GM23338 (cell line): ENCODE measurements around the gene LCE5A. TPM values are rescaled to one million over a fixed set of nuclear protein-coding genes. Genes with fewer than 3 reads are reported as not detected.

Source experiments
- ATAC-seq: fragments of 200-7000 bp; cut with Tn5 transposase; 3 replicates; pipeline ENCODE4 v1.9.1; 2020
- DNase-seq: peaks from one replicate; pipeline ENCODE4 v3.0.0-alpha.2; 2015; ENCODE audit warnings: low spot score
- H2AFZ ChIP-seq: fragments of 200-600 bp; sonication (generic); 2 replicates; pipeline ENCODE4 v1.8.0; 2016; ENCODE audit warnings: antibody characterized with exemption, mild to moderate bottlenecking, moderate library complexity
- H3F3A ChIP-seq: fragments of 200-600 bp; sonication (generic); replicated peaks from 2 replicates; pipeline ENCODE4 v1.8.0; 2017; ENCODE audit warnings: antibody characterized with exemption, mixed run types, low read depth
- H3K27ac ChIP-seq: fragments of 200-600 bp; sonication (generic); 2 replicates; pipeline ENCODE4 v1.6.1; 2016; ENCODE audit warnings: low read depth
- H3K27me3 ChIP-seq: fragments of 200-600 bp; sonication (generic); 2 replicates; pipeline ENCODE4 v1.8.0; 2016; ENCODE audit warnings: mild to moderate bottlenecking, mixed run types, moderate library complexity; ENCODE audit not compliant: insufficient read depth
- H3K36me3 ChIP-seq: fragments of 200-600 bp; sonication (generic); 2 replicates; pipeline ENCODE4 v1.8.0; 2016; ENCODE audit warnings: mild to moderate bottlenecking; ENCODE audit not compliant: insufficient read depth
- H3K4me1 ChIP-seq: fragments of 200-600 bp; sonication (generic); 2 replicates; pipeline ENCODE4 v1.8.0; 2016; ENCODE audit warnings: mild to moderate bottlenecking, moderate library complexity; ENCODE audit not compliant: insufficient read depth
- H3K4me2 ChIP-seq: fragments of 200-600 bp; sonication (generic); 2 replicates; pipeline ENCODE4 v1.7.1; 2017; ENCODE audit warnings: mixed run types
- H3K4me3 ChIP-seq: fragments of 200-600 bp; sonication (generic); 2 replicates; pipeline ENCODE4 v1.6.1; 2016; ENCODE audit warnings: mixed run types
- H3K79me2 ChIP-seq: fragments of 200-600 bp; sonication (generic); replicated peaks from 2 replicates; pipeline ENCODE4 v1.8.0; 2017; ENCODE audit warnings: mild to moderate bottlenecking; ENCODE audit not compliant: insufficient read depth
- H3K9me2 ChIP-seq: fragments of 200-600 bp; sonication (generic); 2 replicates; pipeline ENCODE4 v1.8.0; 2017; ENCODE audit not compliant: insufficient read depth
- H4K20me1 ChIP-seq: fragments of 200-600 bp; sonication (generic); replicated peaks from 2 replicates; pipeline ENCODE4 v1.8.0; 2017; ENCODE audit warnings: mild to moderate bottlenecking; ENCODE audit not compliant: insufficient read depth
- H3K27ac Mint-ChIP-seq: 2 replicates; pipeline ENCODE4 v1.8.0; 2020; ENCODE audit warnings: inconsistent platforms, mild to moderate bottlenecking, moderate library complexity, mixed read lengths
- H3K27me3 Mint-ChIP-seq: 3 replicates; pipeline ENCODE4 v1.8.0; 2022; ENCODE audit warnings: low read depth, mild to moderate bottlenecking, moderate library complexity, mixed read lengths, inconsistent platforms; ENCODE audit not compliant: insufficient read depth, poor library complexity
- H3K36me3 Mint-ChIP-seq: 3 replicates; pipeline ENCODE4 v1.8.0; 2021; ENCODE audit warnings: low read depth, mild to moderate bottlenecking, inconsistent platforms, moderate library complexity, mixed read lengths
- H3K4me1 Mint-ChIP-seq: 3 replicates; pipeline ENCODE4 v1.8.0; 2020; ENCODE audit warnings: mild to moderate bottlenecking, inconsistent platforms, mixed read lengths
- H3K4me3 Mint-ChIP-seq: 3 replicates; pipeline ENCODE4 v1.8.0; 2021; ENCODE audit warnings: moderate library complexity, mild to moderate bottlenecking, inconsistent platforms, mixed read lengths
- H3K9me3 Mint-ChIP-seq: 3 replicates; pipeline ENCODE4 v1.8.0; 2020; ENCODE audit warnings: moderate library complexity, mild to moderate bottlenecking, inconsistent platforms, mixed read lengths
- CREB1 ChIP-seq: fragments of 250-450 bp; sonication (Bioruptor Pico); IDR thresholded peaks from 2 replicates; pipeline ENCODE4 v1.5.0; 2020; ENCODE audit warnings: low read depth, mild to moderate bottlenecking, moderate library complexity
- CTCF ChIP-seq, 2 experiments: fragments of 200-600 bp in 1 of 2; sonication (generic) in 1 of 2; conservative IDR thresholded peaks; 2 replicates each; pipeline versions ENCODE4 v1.5.1 to v1.6.1; 2016 to 2017; ENCODE audit warnings: antibody characterized with exemption in 2 of 2, low read depth in 2 of 2, mild to moderate bottlenecking in 2 of 2, moderate library complexity in 1 of 2
- ETS1 ChIP-seq: IDR thresholded peaks from 2 replicates; pipeline ENCODE4 v1.6.1; 2016; ENCODE audit warnings: antibody characterized with exemption
- EZH2 ChIP-seq: fragments of 200-600 bp; sonication (generic); IDR thresholded peaks from one replicate; pipeline ENCODE4 v1.8.0; 2017; ENCODE audit warnings: antibody characterized with exemption, mild to moderate bottlenecking, low read depth; ENCODE audit not compliant: unreplicated experiment
- EZH2phosphoT487 ChIP-seq: fragments of 200-600 bp; sonication (generic); IDR thresholded peaks from one replicate; pipeline ENCODE4 v1.8.1; 2018; ENCODE audit warnings: antibody characterized with exemption; ENCODE audit not compliant: unreplicated experiment
- JUNB ChIP-seq: IDR thresholded peaks from one replicate; pipeline ENCODE4 v1.6.1; 2016; ENCODE audit warnings: antibody characterized with exemption; ENCODE audit not compliant: unreplicated experiment
- NANOG ChIP-seq: IDR thresholded peaks from 2 replicates; pipeline ENCODE4 v1.6.1; 2016; ENCODE audit warnings: antibody characterized with exemption, borderline replicate concordance
- POLR2AphosphoS5 ChIP-seq: IDR thresholded peaks from 2 replicates; pipeline ENCODE4 v1.6.1; 2016; ENCODE audit warnings: antibody characterized with exemption, low read depth
- REST ChIP-seq: IDR thresholded peaks from one replicate; pipeline ENCODE4 v1.6.1; 2018; ENCODE audit warnings: antibody characterized with exemption; ENCODE audit not compliant: unreplicated experiment
- STAT1 ChIP-seq: IDR thresholded peaks from one replicate; pipeline ENCODE4 v1.6.1; 2016; ENCODE audit warnings: antibody characterized with exemption; ENCODE audit not compliant: unreplicated experiment
- ZNF114 ChIP-seq: fragments of 250-450 bp; sonication (Bioruptor Pico); IDR thresholded peaks from 2 replicates; pipeline ENCODE4 v1.5.0; 2020; ENCODE audit warnings: mild to moderate bottlenecking, moderate library complexity
- ZNF331 ChIP-seq: fragments of 250-450 bp; sonication (Bioruptor Pico); IDR thresholded peaks from 2 replicates; pipeline ENCODE4 v1.5.0; 2020; ENCODE audit warnings: low read depth, mild to moderate bottlenecking, moderate library complexity
- ZNF462 ChIP-seq: fragments of 250-450 bp; sonication (Bioruptor Pico); IDR thresholded peaks from 2 replicates; pipeline ENCODE4 v1.5.0; 2020; ENCODE audit warnings: mild to moderate bottlenecking, moderate library complexity
- polyA plus RNA-seq: library from polyadenylated mRNA; unstranded; fragments of >200 nt; fragmentation: Nextera tagmentation; extraction: Ambion mirVana; gene quantifications from 2 replicates; pipeline ENCODE4 v1.2.1, GENCODE V29; 2016
- total RNA-seq: library from RNA; depleted of rRNA; stranded (reverse); fragments of >200 nt; shearing (Covaris generic); gene quantifications from 2 replicates; pipeline ENCODE4 v1.2.3, GENCODE V29; 2014

LCE5A gene
- total and polyA plus RNA-seq, 2 experiments from 2014 or later: not detected

- H3K36me3 ChIP-seq: no peaks in the 10 kb centered on the region; the same call in 1 of the 2 replicates
- H3K27ac ChIP-seq: no peak overlapping the region
- no peaks in the 10 kb centered on the region for H3F3A ChIP-seq
- no peak overlapping the region for H3K4me3 ChIP-seq
- H3K27me3 Mint-ChIP-seq: peaks cover 8% of the 10 kb centered on the region
- H3K4me3 Mint-ChIP-seq: no peak overlapping the region
- no peaks in the 10 kb centered on the region for H4K20me1 ChIP-seq
- H3K4me1 Mint-ChIP-seq: no peaks in the 10 kb centered on the region; the same call in 2 of the 3 replicates
- H3K27me3 ChIP-seq: no peaks in the 10 kb centered on the region
- peaks cover 4% of the 10 kb centered on the region; the same call in 1 of the 2 replicates for H3K9me2 ChIP-seq
- DNase-seq: no peak
- H3K36me3 Mint-ChIP-seq: peaks cover 42% of the 10 kb centered on the region
- H2AFZ ChIP-seq: no peak overlapping the region
- TF ChIP-seq NANOG (no peak), EZH2 (no peak), EZH2phosphoT487 (no peak), REST (no peak), ZNF114 (CRISPR knock-in tag) (no peak), CTCF (conservative IDR thresholded peaks at IDR 0.05; ENCODE audit: low read depth in 2 of 2) (no peak), CREB1 (CRISPR knock-in tag) (no peak), ETS1 (no peak), ZNF462 (CRISPR knock-in tag) (no peak), JUNB (no peak), ZNF331 (CRISPR knock-in tag) (no peak), POLR2AphosphoS5 (no peak), STAT1 (no peak)
- H3K4me2 ChIP-seq: no peak overlapping the region
- peaks cover 75% of the 10 kb centered on the region for H3K9me3 Mint-ChIP-seq
- no peaks in the 10 kb centered on the region for H3K4me1 ChIP-seq
- no peak for ATAC-seq
- H3K27ac Mint-ChIP-seq: no peak overlapping the region
- no peaks in the 10 kb centered on the region for H3K79me2 ChIP-seq
Observed at GRCh38 chr1:152473887-152474537, 36.6 kb upstream of the LCE5A start.
